ENCODE measurements around the gene GSTK1.
"Not testable (repeated sequence)": the region's sequence is repeated elsewhere in the genome, so short reads cannot be mapped to it uniquely, and the experiment has no call there.

Gene GSTK1

DNA sequence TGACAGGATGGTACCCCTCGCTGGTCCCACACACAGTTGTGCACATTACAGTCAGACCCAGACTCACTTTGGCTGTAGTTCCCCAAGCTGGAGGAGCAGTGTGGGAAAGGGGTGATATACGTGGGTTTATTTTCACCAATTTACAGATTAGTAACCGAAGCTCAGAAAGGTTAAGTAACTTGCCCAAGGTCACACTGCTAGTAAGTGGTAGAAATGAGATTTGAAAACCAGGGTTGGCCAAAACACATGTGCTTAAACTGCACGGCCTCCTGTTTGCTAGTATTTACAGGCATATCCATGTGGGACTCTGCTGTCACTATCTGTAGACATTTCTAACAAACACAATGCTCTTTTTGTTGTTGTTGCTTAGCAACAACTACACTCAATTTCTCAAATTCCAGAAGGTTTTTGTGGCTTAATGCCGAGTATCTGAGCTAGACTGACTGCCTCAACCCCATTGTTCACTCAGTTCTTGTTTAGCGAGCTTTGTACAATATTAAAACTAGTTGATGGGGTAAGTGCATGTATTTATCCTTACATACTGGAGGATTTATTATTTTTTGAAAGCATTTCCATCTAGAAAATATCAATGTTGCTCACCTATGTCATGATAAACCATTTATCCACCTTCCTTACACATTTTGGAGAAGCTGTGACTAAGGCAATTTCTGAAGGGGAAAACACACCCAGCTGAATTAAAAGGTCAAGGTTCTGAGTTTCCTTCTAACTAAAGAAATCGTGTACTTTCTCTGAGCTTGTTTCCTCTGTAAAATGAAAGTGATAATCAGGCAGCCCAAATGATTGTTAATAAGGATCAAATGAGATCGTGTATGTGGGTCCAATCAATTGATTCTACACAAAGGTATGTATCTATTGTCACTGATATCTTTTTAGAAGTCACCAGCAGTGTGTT is 16.2 kb downstream of the GSTK1 start:
- peak; percentile 68 for DNase-seq

DNA sequence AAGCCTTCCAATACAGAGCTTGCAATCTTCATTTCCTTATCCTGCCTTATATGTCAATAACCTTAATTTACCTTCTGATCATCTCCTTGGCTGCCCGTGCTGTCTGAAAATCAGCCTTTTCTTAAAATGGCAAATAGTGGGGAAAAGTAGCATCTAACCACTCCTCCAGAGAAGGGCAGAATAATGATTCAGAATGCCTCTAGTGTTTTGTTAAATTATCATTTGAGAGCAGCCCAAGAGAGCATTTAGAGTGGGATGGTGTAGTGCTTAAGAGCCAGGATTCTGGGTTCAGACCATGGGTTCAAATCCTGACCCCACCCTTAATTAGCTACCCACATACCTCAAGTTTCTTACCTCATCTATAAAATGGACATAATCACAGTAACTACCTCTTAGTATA is 16.9 kb downstream of the GSTK1 start:
- no peak for DNase-seq

DNA sequence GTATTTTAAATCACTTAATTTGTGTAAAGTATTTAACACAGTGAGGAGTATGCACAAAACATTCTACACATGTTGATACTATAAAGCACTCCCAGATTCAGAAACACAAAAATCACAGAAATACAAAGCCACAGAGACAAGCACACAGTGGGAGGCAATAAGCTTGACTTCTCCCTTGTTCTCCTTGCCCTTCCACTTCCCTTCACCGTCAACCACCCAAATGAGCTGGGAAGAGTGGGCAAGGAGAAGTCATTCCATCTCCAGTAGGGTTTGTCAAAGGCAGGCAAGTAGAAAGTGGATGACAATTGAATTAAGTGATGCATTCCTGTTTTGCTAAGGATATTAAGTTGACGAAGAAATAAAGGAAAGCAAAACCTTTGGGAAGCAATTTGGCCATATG is 17.3 kb downstream of the GSTK1 start:
- no peak for DNase-seq

DNA sequence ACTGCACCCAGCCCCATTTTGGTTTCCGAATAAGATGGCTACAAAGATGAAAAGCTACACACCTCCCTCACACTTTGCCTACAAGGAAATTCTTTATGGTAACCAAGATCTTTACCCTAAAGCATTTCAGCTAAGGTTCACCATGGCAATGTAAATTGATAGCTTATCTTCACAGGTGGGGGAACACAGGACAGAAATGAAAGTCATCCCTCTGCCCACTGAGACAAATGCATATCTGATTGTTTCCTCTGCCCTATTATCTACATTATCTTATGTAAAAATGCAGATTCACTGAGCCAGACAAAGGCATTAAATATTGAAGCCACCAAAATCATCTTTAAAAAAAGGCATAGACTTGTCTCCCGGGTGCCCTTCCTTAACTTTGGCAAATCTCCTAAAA is 18.3 kb downstream of the GSTK1 start:
- DNase-seq: no peak

DNA sequence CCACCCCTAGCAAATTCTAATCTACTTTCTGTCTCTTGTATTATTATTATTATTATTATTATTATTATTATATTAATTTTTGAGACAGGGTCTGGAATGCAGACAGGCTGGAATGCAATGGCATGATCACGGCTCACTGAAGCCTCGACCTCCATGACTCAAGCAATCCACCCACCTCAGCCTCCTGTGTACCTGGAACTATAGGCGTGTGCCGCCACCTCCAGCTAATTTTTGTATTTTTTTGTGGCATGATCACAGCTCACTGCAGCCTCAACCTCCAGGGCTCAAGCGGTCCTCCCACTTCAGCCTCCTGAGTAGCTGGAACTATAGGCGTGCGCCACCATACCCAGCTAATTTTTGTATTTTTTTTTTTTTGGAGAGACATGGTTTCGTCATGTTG is 18.9 kb downstream of the GSTK1 start:
- DNase-seq: no peak

DNA sequence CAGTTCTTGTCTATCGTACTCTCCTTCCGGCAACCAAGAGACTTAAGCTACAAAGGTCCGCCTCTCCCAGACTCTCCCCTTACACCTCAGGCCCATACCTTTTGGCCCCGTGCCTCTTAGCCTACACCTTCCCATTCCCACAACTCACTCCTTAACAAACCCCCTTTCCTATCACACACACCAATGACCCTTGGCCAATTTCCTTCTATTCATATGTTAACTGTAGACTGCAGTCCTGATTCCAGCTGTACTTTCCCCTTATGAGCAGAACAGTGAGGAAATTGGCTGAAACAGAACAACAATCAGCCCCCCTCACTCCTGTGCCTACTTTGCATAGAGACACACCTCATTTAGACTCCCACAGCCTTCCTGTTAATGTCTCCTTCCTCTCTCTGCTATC is 20.1 kb downstream of the GSTK1 start:
- DNase-seq: no peak

DNA sequence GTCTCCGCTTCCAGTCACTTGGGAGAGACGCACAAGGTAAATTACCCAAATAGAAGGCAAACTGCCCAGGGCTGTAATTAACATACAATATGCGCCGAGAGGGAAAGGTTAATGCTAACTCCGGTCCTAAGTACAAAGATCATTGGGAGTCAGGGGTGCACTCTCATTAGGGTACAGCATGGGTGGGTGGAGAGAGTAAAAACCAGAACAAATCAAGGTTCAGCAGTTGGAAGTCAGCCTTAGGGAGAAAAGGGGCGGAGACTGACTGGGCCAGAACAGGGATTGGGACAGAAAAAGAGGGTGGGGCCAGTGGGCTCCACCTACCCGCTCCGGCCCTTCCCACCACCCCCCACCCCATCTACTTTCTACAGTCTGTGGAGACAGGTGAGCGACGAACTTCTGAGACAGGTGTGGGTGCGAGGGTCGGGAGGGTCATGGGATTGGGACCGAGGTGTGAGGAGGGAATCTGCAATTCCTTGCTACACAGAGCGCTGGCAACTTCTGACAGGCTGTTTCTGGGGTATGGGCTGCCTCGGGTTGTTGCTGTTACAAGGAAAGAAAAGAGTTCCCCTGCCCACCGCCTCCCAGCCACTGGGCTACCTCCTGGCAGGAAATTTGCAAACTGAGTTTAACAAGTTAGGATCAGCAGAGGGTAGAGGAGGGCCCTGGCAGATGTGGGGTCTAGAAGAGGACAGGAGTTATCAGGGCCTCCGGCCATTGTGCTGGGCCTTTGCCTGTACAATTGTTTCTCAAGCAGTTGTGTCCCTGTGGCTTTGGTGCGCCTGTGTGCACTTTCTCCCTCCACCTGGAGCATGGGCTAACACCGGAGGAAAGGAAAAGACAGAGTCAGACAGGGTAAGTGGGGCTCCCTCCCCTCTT is 21.6 kb downstream of the GSTK1 start, which contains the start of gene TMEM139:
Gene TMEM139 (plus strand): TSS at position 368 of the 879 bp plus-strand sequence. CDS start 1,000 bp downstream, outside the sequence.
- peak; percentile 83 for DNase-seq

DNA sequence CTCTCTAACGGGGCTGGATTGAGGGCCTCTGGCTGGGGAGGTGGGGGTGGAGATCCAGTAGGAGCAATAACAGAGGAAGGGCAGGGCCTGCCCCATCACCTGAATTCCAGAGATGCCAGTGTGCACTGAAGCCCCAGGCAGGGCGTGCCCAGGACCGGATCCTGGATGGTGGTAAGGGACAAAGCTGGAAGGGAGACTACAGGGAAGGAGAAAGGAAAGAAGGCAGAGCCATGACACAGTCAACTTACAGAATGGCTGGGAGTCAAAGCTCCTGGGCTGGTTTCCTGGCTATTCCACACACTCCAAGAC is 22.2 kb downstream of the GSTK1 start:
- peak; percentile 78 for DNase-seq

DNA sequence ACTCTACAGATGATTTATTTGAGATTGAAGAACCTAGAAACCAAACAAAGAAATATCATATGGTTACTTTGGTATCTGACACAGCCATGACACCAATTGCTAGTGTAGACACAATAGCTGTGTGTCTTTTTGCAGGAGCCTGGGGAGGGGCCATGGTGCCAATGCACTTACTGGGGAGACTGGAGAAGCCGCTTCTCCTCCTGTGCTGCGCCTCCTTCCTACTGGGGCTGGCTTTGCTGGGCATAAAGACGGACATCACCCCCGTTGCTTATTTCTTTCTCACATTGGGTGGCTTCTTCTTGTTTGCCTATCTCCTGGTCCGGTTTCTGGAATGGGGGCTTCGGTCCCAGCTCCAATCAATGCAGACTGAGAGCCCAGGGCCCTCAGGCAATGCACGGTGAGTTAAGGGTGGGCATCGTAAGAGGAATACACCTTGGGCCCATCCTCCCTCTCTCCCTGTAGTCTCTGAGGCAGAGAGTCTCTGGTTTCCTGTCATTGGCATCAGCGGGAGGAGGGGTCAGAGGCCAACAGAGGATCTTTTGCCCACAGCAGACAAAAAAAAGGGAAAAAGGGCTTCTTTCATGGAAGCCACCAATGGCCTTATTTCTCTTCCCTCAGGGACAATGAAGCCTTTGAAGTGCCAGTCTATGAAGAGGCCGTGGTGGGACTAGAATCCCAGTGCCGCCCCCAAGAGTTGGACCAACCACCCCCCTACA is 22.7 kb downstream of the GSTK1 start:
- DNase-seq: no peak

DNA sequence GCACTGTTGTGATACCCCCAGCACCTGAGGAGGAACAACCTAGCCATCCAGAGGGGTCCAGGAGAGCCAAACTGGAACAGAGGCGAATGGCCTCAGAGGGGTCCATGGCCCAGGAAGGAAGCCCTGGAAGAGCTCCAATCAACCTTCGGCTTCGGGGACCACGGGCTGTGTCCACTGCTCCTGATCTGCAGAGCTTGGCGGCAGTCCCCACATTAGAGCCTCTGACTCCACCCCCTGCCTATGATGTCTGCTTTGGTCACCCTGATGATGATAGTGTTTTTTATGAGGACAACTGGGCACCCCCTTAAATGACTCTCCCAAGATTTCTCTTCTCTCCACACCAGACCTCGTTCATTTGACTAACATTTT is 23.3 kb downstream of the GSTK1 start:
- DNase-seq: no peak

DNA sequence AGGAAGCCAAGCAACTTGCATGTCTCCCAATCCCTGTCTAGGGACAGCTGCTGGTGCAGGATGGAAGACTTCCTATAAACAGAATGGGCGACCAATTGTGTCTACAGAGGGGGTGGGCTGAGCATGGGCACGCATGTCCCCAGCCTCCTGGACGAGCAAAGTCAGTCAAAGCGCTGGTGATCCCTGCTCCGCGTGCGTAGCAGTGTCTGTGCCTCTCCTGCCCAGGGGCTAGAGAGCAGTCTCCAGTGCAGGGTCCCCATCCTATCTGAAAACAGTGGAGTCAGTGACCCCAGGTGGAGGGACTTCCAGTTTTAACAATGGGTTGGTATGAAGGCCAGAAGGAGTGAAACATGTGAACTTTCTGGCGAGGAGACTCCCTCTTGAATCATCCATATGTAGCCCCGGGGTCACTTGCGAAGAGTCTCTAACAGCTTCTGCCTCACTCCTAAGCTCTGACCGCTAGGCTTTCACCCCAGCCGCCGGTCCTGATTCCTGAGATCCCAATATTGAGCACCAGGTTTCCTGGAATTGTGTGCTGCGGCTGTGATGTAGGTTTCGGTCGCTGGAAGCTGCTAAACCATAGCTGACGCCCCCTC is 24.2 kb downstream of the GSTK1 start:
- DNase-seq: no peak

DNA sequence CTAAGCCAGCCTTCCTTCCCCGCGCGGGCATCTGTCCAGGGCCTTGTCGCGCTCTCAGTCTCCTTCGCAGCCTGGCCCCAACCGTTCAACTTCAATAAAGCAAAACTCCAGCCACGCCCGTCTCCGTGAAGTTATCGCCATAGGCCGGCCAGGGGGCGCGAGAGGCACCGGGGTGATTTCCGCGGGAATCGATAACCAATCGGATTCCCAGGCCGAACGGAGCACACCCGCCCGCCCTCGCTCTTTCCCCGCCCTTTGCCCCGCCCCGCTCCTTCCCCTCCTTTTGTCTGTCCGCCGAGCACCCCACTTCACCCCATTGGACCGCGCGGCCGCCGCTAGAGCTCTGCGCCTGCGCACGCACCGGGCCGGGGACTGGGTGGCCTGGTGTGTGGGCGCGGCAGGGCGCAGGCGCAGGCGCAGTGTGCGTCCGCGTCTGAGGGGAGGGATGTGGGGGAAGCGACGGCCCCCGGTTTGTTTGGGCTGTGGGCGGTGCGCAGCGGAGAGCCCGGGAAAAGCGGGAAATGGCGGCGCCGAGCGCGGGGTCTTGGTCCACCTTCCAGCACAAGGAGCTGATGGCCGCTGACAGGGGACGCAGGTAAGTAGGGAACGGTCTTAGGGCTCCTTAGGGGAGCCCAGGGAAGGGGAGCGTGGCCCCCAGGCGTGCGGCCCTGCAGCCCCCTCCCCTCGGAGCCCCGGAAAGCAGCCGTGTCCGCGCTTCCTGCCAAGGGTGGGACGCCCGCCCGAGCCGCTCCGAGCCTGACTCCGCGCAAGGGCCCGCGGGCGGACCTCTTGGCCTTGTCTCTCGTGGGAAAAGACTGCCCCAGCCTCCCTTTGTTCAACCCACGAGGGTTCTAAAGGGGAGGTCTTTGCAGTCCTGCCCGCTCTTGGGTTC is 24.9 kb downstream of the GSTK1 start, which contains the start of gene CASP2:
Gene CASP2 (plus strand): TSS at position 417 of the 892 bp plus-strand sequence. CDS start 105 bp downstream, at position 522.
- peak; percentile 95 for DNase-seq

DNA sequence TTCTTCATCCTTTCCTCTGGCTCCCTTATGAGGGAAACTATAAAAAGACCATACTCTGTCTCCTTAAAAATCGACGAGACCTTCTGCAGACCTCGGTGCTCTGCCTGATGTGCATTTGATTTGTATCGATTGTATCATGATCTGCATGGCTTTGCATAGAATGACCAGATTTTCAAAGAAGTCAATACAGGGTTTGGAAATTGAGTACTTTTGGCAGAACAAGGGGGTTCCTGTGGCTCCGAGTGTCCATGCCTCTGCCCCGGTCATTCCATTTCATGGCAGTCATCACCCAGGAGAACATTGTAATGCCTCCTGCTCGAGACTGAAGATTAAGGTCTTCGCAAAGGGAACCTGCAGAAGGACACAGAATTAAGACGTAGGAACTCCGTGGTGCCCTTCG is 25.6 kb downstream of the GSTK1 start:
- peak; percentile 10 for DNase-seq

DNA sequence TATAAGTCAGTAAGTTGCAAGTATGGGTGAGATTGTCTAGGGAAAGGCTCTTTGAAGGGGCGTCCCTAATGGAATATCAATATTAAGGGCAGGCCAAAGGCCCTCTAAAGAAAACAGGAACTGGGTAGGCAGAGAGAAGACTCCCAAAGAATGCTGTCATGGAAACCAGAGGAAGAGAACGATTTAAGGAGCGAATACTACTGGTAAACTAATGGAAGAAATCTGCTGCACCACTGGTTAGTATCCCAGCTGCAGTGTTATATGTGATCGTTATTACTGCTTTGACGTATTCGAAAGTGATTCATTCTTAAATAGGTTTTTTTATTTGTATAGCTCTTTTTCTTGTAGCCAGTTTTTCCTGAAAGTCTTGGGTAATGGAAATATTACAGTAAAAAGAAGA is 26.2 kb downstream of the GSTK1 start:
- no peak for DNase-seq

DNA sequence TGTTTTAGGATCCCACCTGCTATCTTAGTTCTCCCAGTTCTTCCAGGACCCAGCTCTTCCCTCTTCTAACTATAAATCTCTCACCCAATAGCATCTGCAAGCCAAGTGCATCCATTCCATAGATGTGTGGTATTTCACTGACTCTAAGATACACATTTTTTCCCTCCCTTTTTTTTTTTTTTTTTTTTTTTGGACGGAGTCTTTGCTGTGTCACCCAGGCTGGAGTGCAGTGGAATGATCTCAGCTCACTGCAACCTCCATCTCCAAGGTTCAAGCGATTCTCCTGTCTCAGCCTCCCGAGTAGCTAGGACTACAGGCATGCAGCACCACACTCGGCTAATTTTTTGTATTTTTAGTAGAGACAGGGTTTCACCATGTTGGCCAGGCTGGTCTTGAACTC is 26.6 kb downstream of the GSTK1 start:
- not testable (repeated sequence) for DNase-seq

DNA sequence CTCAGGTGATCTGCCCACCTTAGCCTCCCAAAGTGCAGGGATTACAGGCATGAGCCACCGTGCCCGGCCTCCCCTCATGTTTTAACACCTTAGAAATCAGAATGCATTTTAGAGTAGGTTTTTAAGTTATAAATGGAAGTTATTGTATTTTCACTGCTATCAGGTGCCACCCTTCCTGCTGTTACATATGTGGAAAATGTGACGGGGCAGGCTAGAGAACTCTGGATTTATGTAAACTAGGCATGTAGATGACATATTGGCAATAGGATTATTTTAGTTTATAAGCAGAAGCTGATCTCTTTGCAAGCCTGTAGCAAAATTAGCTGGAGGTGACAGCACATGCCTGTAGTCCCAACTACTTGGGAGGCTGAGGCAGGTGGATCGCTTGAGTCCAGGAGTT is 27.1 kb downstream of the GSTK1 start:
- DNase-seq: no peak

DNA sequence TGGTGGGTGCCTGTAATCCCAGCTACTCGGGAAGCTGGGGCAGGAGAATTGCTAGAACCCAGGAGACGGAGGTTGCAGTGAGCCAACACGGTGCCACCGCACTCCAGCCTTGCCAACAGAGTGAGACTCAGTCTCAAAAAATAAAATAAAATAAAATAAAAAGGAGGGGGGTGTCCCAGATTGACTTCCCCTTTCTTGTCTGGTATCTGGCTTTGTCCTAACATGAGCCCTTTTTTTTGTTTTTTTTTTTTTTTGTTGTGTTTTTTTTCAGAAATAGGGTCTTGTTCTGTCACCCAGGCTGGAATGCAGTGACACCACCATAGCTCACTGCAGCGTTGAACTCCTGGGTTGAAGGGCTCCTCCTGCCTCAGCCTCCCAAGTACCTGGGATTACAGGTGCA is 29.6 kb downstream of the GSTK1 start:
- no peak for DNase-seq

DNA sequence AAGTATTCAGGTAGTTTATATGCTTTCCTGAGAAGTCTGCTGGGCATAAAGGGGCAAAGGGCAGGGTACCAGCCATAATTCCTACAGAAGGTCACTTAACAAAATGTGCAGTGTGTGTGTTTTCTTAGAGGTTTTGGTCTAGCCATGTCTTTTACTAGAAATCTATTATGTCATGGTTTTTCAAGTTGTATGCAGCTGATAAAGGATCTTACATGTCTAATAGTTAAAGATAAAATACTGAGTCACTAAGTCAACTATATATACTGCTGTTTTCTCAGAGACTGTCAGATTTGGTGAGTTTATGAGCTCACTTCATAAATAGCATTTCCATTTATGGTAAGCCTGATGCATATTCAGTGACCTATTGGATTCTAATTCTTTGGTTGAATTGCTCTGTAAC is 32.6 kb downstream of the GSTK1 start:
- peak; percentile 49 for DNase-seq

DNA sequence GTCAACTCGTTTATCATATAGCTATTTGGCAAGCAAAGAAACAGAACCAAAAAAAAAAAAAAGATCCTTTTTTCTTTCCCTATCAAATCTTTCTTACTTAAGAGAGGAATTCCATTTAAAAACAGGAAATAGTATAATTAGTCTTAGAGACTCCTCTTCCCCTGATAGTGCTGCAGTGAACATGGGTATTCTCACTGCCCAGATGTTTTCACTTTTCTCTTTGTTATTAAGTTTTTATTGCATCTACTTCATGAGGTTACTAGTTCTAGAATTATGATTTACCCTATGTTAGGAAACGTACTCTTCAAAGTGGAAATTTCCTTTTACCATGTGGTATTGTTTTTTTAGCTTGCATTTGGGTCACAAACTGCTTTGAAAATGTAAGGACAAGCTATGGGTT is 33.4 kb downstream of the GSTK1 start:
- no peak for DNase-seq

DNA sequence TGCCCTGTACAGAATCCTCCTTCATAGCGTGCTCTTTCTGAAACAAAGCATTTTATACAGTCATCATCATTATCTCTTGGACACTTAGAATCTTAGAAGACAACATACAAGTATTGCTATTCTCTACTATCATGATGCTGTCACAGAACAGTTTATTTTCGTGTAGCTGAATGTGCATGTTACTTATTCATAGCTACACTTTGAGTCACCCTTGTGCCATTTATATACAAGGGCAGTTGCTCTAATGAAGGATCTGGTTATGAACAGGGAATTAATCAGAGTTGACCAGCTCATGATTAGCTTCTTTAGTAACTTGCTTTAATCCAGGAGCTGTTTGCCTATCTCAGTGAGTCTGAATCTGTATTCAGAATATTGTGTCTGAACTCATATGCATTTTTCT is 36.1 kb downstream of the GSTK1 start:
- no peak for DNase-seq

DNA sequence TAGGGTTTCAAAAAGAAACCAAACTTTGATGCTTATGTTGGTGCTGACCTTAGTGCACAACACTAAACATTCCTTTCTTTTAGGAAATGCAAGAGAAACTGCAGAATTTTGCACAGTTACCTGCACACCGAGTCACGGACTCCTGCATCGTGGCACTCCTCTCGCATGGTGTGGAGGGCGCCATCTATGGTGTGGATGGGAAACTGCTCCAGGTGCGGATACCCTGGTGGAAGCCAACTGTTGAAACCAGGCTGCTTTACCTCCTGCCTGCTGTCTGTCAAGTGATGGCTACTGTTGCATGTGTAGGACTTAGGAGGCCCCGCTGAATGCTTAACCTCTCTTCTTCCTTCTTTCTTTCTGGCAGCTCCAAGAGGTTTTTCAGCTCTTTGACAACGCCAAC is 36.6 kb downstream of the GSTK1 start:
- no peak for DNase-seq

Measured in kidney glomerular epithelial cell (primary cell).